Measurements from ENCODE around the gene SOHLH2. TPM values are rescaled to one million over a fixed set of nuclear protein-coding genes. Genes with fewer than 3 reads are reported as not detected.

SOHLH2 gene
- total RNA-seq, 1 donor from 2014 or later: not detected

GRCh38 chr13:36251526-36251925 is 37.2 kb upstream of the SOHLH2 start:
- Mint-ChIP-seq H3K4me1 (ENCODE audit: unreplicated experiment) (peaks cover 2% of the 10 kb centered on the region), H3K4me3 (ENCODE audit: unreplicated experiment) (no peak overlapping the region), H3K27ac (ENCODE audit: unreplicated experiment) (no peak overlapping the region), H3K9me3 (ENCODE audit: unreplicated experiment) (no peaks in the 10 kb centered on the region), H3K27me3 (ENCODE audit: unreplicated experiment) (peaks cover 1% of the 10 kb centered on the region), H3K36me3 (ENCODE audit: low read depth, unreplicated experiment) (no peaks in the 10 kb centered on the region)
- no peak for DNase-seq (ENCODE audit: low spot score)
- TF ChIP-seq CTCF (IDR thresholded peaks at IDR 0.05; ENCODE audit: unreplicated experiment): no peak

- no peak for TF ChIP-seq CTCF (IDR thresholded peaks at IDR 0.05; ENCODE audit: unreplicated experiment)
- Mint-ChIP-seq H3K36me3 (ENCODE audit: low read depth, unreplicated experiment) (no peaks in the 10 kb centered on the region), H3K27ac (ENCODE audit: unreplicated experiment) (no peak overlapping the region), H3K9me3 (ENCODE audit: unreplicated experiment) (no peaks in the 10 kb centered on the region), H3K4me1 (ENCODE audit: unreplicated experiment) (peaks cover 2% of the 10 kb centered on the region), H3K27me3 (ENCODE audit: unreplicated experiment) (peaks cover 1% of the 10 kb centered on the region), H3K4me3 (ENCODE audit: unreplicated experiment) (no peak overlapping the region)
- no peak for DNase-seq (ENCODE audit: low spot score)
Observed at GRCh38 chr13:36251017-36251416, 36.7 kb upstream of the SOHLH2 start.

GRCh38 chr13:36248700-36249099 is 34.3 kb upstream of the SOHLH2 start:
- TF ChIP-seq CTCF (IDR thresholded peaks at IDR 0.05; ENCODE audit: unreplicated experiment): no peak
- Mint-ChIP-seq H3K27me3 (ENCODE audit: unreplicated experiment) (peaks cover 1% of the 10 kb centered on the region), H3K4me1 (ENCODE audit: unreplicated experiment) (peaks cover 3% of the 10 kb centered on the region), H3K36me3 (ENCODE audit: low read depth, unreplicated experiment) (no peaks in the 10 kb centered on the region), H3K9me3 (ENCODE audit: unreplicated experiment) (no peaks in the 10 kb centered on the region), H3K4me3 (ENCODE audit: unreplicated experiment) (no peak overlapping the region), H3K27ac (ENCODE audit: unreplicated experiment) (no peak overlapping the region)
- no peak for DNase-seq (ENCODE audit: low spot score)

- no peaks in the 10 kb centered on the region for H3K9me3 Mint-ChIP-seq (ENCODE audit: unreplicated experiment)
- H3K27ac Mint-ChIP-seq (ENCODE audit: unreplicated experiment): no peak overlapping the region
- H3K27me3 Mint-ChIP-seq (ENCODE audit: unreplicated experiment): no peaks in the 10 kb centered on the region
- peaks cover 3% of the 10 kb centered on the region for H3K4me1 Mint-ChIP-seq (ENCODE audit: unreplicated experiment)
- H3K36me3 Mint-ChIP-seq (ENCODE audit: low read depth, unreplicated experiment): no peaks in the 10 kb centered on the region
- DNase-seq (ENCODE audit: low spot score): no peak
- no peak for TF ChIP-seq CTCF (IDR thresholded peaks at IDR 0.05; ENCODE audit: unreplicated experiment)
- H3K4me3 Mint-ChIP-seq (ENCODE audit: unreplicated experiment): no peak overlapping the region
Observed at GRCh38 chr13:36244990-36245389, 30.6 kb upstream of the SOHLH2 start.

- Mint-ChIP-seq H3K27me3 (ENCODE audit: unreplicated experiment) (no peaks in the 10 kb centered on the region), H3K9me3 (ENCODE audit: unreplicated experiment) (no peaks in the 10 kb centered on the region), H3K36me3 (ENCODE audit: low read depth, unreplicated experiment) (no peaks in the 10 kb centered on the region), H3K27ac (ENCODE audit: unreplicated experiment) (no peak overlapping the region), H3K4me1 (ENCODE audit: unreplicated experiment) (peaks cover 3% of the 10 kb centered on the region), H3K4me3 (ENCODE audit: unreplicated experiment) (no peak overlapping the region)
- no peak for TF ChIP-seq CTCF (IDR thresholded peaks at IDR 0.05; ENCODE audit: unreplicated experiment)
- DNase-seq (ENCODE audit: low spot score): no peak
Observed at GRCh38 chr13:36244073-36244472, 29.7 kb upstream of the SOHLH2 start.

Measured in endothelial cell (in vitro differentiated cells).